ENCODE data around the gene PLSCR1.
"Not testable (repeated sequence)": the region's sequence is repeated elsewhere in the genome, so short reads cannot be mapped to it uniquely, and the experiment has no call there.

Gene PLSCR1

GRCh38 chr3:146491303-146491702, 53.1 kb downstream of the PLSCR1 start:
- Histone ChIP-seq H3K27ac (ENCODE audit: low read depth, low read length) (no peak overlapping the region), H3K4me2 (ENCODE audit: low read depth, low read length, poor library complexity, severe bottlenecking) (no peak overlapping the region)
- no peak for TF ChIP-seq CTCF (IDR thresholded peaks at IDR 0.05; ENCODE audit: insufficient read depth, low read length, poor library complexity, severe bottlenecking)
- TF ChIP-seq EZH2phosphoT487 (conservative IDR thresholded peaks at IDR 0.05; ENCODE audit: low read length) = no peak

GRCh38 chr3:146485297-146485696, 59.1 kb downstream of the PLSCR1 start:
- no peaks in the 10 kb centered on the region for H3K36me3 ChIP-seq (ENCODE audit: low read length)
- TF ChIP-seq CTCF (IDR thresholded peaks at IDR 0.05; ENCODE audit: insufficient read depth, low read length, poor library complexity, severe bottlenecking) = no peak
- H2AFZ ChIP-seq (ENCODE audit: low read depth, low read length, severe bottlenecking) = no peak overlapping the region
- H3K9me2 ChIP-seq (replicated peaks; ENCODE audit: insufficient read depth, low read length) = no peaks in the 10 kb centered on the region
- no peaks in the 10 kb centered on the region for H3K9me3 ChIP-seq (ENCODE audit: insufficient read depth, low read length)
- no peaks in the 10 kb centered on the region for H3K79me2 ChIP-seq (ENCODE audit: insufficient read depth, low read length)
- no peaks in the 10 kb centered on the region for H4K20me1 ChIP-seq (ENCODE audit: low read depth, low read length)
- no peak overlapping the region for H3K9ac ChIP-seq (ENCODE audit: low read length)
- no peak overlapping the region for H3K4me3 ChIP-seq (ENCODE audit: insufficient read depth, low read length, poor library complexity, severe bottlenecking)
- no peak overlapping the region for H3K27ac ChIP-seq (ENCODE audit: low read depth, low read length)
- H3F3A ChIP-seq (ENCODE audit: insufficient read depth) = no peaks in the 10 kb centered on the region
- H3K27me3 ChIP-seq (ENCODE audit: low read length) = no peaks in the 10 kb centered on the region
- H3K4me2 ChIP-seq (ENCODE audit: low read depth, low read length, poor library complexity, severe bottlenecking) = no peak overlapping the region

More at GRCh38 chr3:146491303-146491702, 53.1 kb downstream of the PLSCR1 start:
- Histone ChIP-seq H3K27me3 (ENCODE audit: low read length) (no peaks in the 10 kb centered on the region), H3K4me3 (ENCODE audit: insufficient read depth, low read length, poor library complexity, severe bottlenecking) (no peak overlapping the region), H4K20me1 (ENCODE audit: low read depth, low read length) (no peaks in the 10 kb centered on the region), H3K36me3 (ENCODE audit: low read length) (no peaks in the 10 kb centered on the region), H3F3A (ENCODE audit: insufficient read depth) (no peaks in the 10 kb centered on the region), H3K9me2 (replicated peaks; ENCODE audit: insufficient read depth, low read length) (no peaks in the 10 kb centered on the region), H2AFZ (ENCODE audit: low read depth, low read length, severe bottlenecking) (no peak overlapping the region), H3K79me2 (ENCODE audit: insufficient read depth, low read length) (no peaks in the 10 kb centered on the region), H3K9ac (ENCODE audit: low read length) (no peak overlapping the region), H3K9me3 (ENCODE audit: insufficient read depth, low read length) (no peaks in the 10 kb centered on the region)

- no peak for TF ChIP-seq CTCF (IDR thresholded peaks at IDR 0.05; ENCODE audit: insufficient read depth, low read length, poor library complexity, severe bottlenecking)
- H3K27ac ChIP-seq (ENCODE audit: low read depth, low read length) = no peak overlapping the region
- H3K4me2 ChIP-seq (ENCODE audit: low read depth, low read length, poor library complexity, severe bottlenecking) = no peak overlapping the region
- no peak overlapping the region for H3K9ac ChIP-seq (ENCODE audit: low read length)
- H4K20me1 ChIP-seq (ENCODE audit: low read depth, low read length) = no peaks in the 10 kb centered on the region
- no peaks in the 10 kb centered on the region for H3F3A ChIP-seq (ENCODE audit: insufficient read depth)
- H2AFZ ChIP-seq (ENCODE audit: low read depth, low read length, severe bottlenecking) = no peak overlapping the region
- no peaks in the 10 kb centered on the region for H3K9me2 ChIP-seq (replicated peaks; ENCODE audit: insufficient read depth, low read length)
- H3K4me3 ChIP-seq (ENCODE audit: insufficient read depth, low read length, poor library complexity, severe bottlenecking) = no peak overlapping the region
- no peaks in the 10 kb centered on the region for H3K9me3 ChIP-seq (ENCODE audit: insufficient read depth, low read length)
- no peaks in the 10 kb centered on the region for H3K36me3 ChIP-seq (ENCODE audit: low read length)
- H3K27me3 ChIP-seq (ENCODE audit: low read length) = no peaks in the 10 kb centered on the region
- H3K79me2 ChIP-seq (ENCODE audit: insufficient read depth, low read length) = no peaks in the 10 kb centered on the region
These were observed 68.2 kb downstream of the PLSCR1 start for GRCh38 chr3:146476094-146476740.

GRCh38 chr3:146474976-146475375, 69.4 kb downstream of the PLSCR1 start:
- H3K27ac ChIP-seq (ENCODE audit: low read depth, low read length); H3K27me3 ChIP-seq (ENCODE audit: low read length); H3K36me3 ChIP-seq (ENCODE audit: low read length); H3K4me2 ChIP-seq (ENCODE audit: low read depth, low read length, poor library complexity, severe bottlenecking); H4K20me1 ChIP-seq (ENCODE audit: low read depth, low read length); H3F3A ChIP-seq (ENCODE audit: insufficient read depth); H2AFZ ChIP-seq (ENCODE audit: low read depth, low read length, severe bottlenecking); H3K4me3 ChIP-seq (ENCODE audit: insufficient read depth, low read length, poor library complexity, severe bottlenecking); H3K9me2 ChIP-seq (replicated peaks; ENCODE audit: insufficient read depth, low read length); H3K9ac ChIP-seq (ENCODE audit: low read length); H3K79me2 ChIP-seq (ENCODE audit: insufficient read depth, low read length); H3K9me3 ChIP-seq (ENCODE audit: insufficient read depth, low read length): not testable (repeated sequence)

Measured in SU-DHL-6 (cell line).